HL-60 (cell line): Measurements from ENCODE around the gene BBS10.
A peak's percentile ranks its signal among the peaks of the same experiment; 100 is the strongest.

Experiments
- DNase-seq, 2 experiments: peaks; one replicate each; pipeline ENCODE4 v3.0.0-alpha.2; 2010 to 2020; ENCODE audit warnings: low read depth in 1 of 2, low spot score in 1 of 2
- H3K27ac ChIP-seq: fragments of 250-450 bp; sonication (Bioruptor Pico); replicated peaks from 2 replicates; pipeline ENCODE4 v1.5.1; 2020; ENCODE audit warnings: mild to moderate bottlenecking, moderate library complexity
- H3K27me3 ChIP-seq: fragments of 250-450 bp; sonication (Bioruptor Pico); 2 replicates; pipeline ENCODE4 v1.5.1; 2021; ENCODE audit warnings: mild to moderate bottlenecking, moderate library complexity; ENCODE audit not compliant: insufficient read depth, poor library complexity, severe bottlenecking
- H3K4me3 ChIP-seq: replicated peaks from 2 replicates; pipeline ENCODE4 v1.5.1; 2011; ENCODE audit warnings: mild to moderate bottlenecking, control low read depth, low read length; ENCODE audit not compliant: insufficient read depth
- GABPA ChIP-seq: IDR thresholded peaks from 2 replicates; pipeline ENCODE4 v1.6.1; 2012; ENCODE audit warnings: low read depth
- POLR2AphosphoS5 ChIP-seq: IDR thresholded peaks from 2 replicates; pipeline ENCODE4 v1.6.1; 2012; ENCODE audit warnings: low read depth
- SPI1 ChIP-seq: IDR thresholded peaks from 2 replicates; pipeline ENCODE4 v1.6.1; 2012; ENCODE audit warnings: low read depth, mild to moderate bottlenecking, borderline replicate concordance
- TF ChIP-seq, protein P1 (sequence below): IDR thresholded peaks from one replicate; pipeline ENCODE4 v1.5.1; 2011; ENCODE audit warnings: low read length, control low read depth, inconsistent platforms; ENCODE audit not compliant: insufficient read depth
- TF ChIP-seq, protein P2 (sequence below): IDR thresholded peaks from 2 replicates; pipeline ENCODE4 v1.6.1; 2012; ENCODE audit warnings: low read depth; ENCODE audit not compliant: insufficient replicate concordance

BBS10 gene

DNA sequence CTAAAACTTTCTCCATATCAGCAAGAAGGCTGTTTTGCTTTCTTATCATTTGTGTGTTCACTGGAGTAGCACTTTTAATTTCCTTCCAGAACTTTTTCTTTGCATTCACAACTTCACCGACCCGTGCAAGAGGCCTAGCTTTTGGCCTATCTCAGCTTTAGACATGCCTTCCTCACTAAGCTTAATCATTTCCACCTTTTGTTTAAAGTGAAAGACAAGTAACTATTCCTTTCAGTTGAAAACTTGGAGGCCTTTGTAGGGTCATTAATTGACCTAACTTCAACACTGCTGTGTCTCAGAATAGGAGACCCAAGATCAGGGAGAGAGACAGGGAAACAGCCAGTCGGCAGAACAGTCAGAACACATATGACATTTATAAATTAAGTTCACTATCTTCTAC is 39.3 kb downstream of the BBS10 start:
- TF ChIP-seq, protein P1, sequence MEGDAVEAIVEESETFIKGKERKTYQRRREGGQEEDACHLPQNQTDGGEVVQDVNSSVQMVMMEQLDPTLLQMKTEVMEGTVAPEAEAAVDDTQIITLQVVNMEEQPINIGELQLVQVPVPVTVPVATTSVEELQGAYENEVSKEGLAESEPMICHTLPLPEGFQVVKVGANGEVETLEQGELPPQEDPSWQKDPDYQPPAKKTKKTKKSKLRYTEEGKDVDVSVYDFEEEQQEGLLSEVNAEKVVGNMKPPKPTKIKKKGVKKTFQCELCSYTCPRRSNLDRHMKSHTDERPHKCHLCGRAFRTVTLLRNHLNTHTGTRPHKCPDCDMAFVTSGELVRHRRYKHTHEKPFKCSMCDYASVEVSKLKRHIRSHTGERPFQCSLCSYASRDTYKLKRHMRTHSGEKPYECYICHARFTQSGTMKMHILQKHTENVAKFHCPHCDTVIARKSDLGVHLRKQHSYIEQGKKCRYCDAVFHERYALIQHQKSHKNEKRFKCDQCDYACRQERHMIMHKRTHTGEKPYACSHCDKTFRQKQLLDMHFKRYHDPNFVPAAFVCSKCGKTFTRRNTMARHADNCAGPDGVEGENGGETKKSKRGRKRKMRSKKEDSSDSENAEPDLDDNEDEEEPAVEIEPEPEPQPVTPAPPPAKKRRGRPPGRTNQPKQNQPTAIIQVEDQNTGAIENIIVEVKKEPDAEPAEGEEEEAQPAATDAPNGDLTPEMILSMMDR: no peak
- TF ChIP-seq, protein P2, sequence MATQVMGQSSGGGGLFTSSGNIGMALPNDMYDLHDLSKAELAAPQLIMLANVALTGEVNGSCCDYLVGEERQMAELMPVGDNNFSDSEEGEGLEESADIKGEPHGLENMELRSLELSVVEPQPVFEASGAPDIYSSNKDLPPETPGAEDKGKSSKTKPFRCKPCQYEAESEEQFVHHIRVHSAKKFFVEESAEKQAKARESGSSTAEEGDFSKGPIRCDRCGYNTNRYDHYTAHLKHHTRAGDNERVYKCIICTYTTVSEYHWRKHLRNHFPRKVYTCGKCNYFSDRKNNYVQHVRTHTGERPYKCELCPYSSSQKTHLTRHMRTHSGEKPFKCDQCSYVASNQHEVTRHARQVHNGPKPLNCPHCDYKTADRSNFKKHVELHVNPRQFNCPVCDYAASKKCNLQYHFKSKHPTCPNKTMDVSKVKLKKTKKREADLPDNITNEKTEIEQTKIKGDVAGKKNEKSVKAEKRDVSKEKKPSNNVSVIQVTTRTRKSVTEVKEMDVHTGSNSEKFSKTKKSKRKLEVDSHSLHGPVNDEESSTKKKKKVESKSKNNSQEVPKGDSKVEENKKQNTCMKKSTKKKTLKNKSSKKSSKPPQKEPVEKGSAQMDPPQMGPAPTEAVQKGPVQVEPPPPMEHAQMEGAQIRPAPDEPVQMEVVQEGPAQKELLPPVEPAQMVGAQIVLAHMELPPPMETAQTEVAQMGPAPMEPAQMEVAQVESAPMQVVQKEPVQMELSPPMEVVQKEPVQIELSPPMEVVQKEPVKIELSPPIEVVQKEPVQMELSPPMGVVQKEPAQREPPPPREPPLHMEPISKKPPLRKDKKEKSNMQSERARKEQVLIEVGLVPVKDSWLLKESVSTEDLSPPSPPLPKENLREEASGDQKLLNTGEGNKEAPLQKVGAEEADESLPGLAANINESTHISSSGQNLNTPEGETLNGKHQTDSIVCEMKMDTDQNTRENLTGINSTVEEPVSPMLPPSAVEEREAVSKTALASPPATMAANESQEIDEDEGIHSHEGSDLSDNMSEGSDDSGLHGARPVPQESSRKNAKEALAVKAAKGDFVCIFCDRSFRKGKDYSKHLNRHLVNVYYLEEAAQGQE: no peak
- TF ChIP-seq GABPA (no peak), POLR2AphosphoS5 (no peak), SPI1 (no peak)
- Histone ChIP-seq H3K27ac (no peak overlapping the region), H3K27me3 (no peaks in the 10 kb centered on the region), H3K4me3 (no peak overlapping the region)
- no peak for DNase-seq

DNA sequence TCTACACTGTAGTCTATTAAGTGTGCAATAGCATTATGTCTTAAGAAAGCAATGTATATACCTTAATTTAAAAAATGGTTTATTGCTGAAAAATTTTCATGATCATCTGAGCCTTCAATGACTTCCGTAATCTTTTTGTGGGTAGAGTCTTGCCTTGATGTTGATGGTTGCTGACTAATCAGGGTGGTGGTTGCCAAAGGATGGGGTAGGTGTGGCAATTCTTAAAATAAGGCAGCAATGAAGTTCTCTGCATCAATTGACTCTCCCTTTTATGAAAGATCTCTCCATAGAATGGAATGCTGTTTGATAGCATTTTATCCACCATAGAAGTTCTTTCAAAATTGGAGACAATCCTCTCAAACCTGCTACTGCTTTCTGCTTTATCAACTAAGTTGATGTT is 41.1 kb downstream of the BBS10 start:
- DNase-seq: no peak
- TF ChIP-seq, protein P1: no peak
- no peak for TF ChIP-seq POLR2AphosphoS5
- Histone ChIP-seq H3K27me3 (no peaks in the 10 kb centered on the region), H3K4me3 (no peak overlapping the region), H3K27ac (no peak overlapping the region)

DNA sequence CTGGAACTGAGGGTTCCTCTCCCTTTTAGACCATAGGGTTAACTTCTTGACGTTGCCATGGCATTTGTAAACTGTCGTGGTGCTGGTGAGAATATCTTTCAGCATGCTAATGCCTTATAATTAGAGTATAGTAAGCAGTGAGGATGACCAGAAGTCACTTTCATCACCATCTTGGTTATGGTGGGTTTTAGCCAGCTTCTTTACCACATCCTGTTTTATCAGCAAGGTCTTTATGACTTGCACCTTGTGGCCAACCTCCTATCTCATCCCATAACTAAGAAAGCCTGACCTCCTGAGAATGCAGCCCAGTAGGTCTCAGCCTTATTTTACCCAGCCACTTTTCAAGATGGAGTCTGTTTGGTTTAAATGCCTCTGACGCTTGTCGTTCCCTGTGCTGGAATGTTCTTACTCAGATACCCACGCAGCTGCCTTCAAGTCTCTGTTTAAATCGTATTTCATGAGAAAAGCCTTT is 44.2 kb downstream of the BBS10 start:
- H3K27me3 ChIP-seq: no peaks in the 10 kb centered on the region
- H3K4me3 ChIP-seq: no peak overlapping the region
- H3K27ac ChIP-seq: no peak overlapping the region
- DNase-seq: peak in 1 of 2 experiments; percentile 2
- no peak for TF ChIP-seq GABPA
- no peak for TF ChIP-seq POLR2AphosphoS5
- TF ChIP-seq, protein P2: no peak
- no peak; the same call in 1 of the 2 replicates for TF ChIP-seq SPI1

DNA sequence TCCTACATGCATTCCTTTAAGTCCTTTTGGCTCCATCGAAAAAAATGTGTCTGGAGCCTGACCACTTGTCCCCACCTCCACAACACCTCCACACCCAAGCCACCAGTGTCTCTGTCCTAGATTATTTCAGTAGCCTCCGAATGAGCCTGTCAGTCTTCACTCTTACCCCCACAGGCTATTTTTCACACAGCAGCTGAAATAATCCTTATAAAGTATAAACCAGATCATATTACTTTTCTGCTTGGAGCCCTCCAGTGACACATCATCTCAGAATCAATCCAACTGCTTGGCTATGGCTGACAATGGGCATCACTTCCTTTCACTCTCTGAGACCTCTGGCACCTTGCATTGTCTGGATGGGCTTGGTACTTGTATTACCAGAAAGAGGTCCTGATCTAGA is 44.9 kb downstream of the BBS10 start:
- H3K4me3 ChIP-seq: no peak overlapping the region
- TF ChIP-seq, protein P2: no peak
- TF ChIP-seq, protein P1: no peak
- no peak for TF ChIP-seq SPI1
- no peak for TF ChIP-seq POLR2AphosphoS5
- no peak for TF ChIP-seq GABPA
- no peak for DNase-seq
- no peak overlapping the region for H3K27ac ChIP-seq
- no peaks in the 10 kb centered on the region for H3K27me3 ChIP-seq
